ENCODE measurements around the gene IMP3.
"Not testable (repeated sequence)": the region's sequence is repeated elsewhere in the genome, so short reads cannot be mapped to it uniquely, and the experiment has no call there.

DNA sequence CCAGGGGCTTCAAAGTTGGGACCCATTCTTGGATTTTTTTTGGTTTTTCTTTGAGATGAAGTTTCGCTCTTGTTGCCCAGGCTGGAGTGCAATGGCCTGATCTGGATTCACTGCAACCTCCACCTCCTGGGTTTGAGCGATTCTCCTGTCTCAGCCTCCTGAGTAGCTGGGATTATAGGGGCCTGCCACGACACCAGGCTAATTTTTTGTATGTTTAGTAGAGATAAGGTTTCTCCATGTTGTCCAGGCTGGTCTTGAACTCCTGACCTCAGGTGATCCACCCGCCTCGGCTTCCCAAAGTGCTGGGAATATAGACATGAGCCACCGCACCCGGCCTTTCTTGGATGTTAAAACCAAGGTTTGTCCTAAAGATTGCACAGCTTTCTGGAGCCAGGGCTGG is 6.1 kb downstream of the IMP3 start:
- TF ChIP-seq POLR2A (IDR thresholded peaks at IDR 0.05) = not testable (repeated sequence)
- TF ChIP-seq, protein P1, sequence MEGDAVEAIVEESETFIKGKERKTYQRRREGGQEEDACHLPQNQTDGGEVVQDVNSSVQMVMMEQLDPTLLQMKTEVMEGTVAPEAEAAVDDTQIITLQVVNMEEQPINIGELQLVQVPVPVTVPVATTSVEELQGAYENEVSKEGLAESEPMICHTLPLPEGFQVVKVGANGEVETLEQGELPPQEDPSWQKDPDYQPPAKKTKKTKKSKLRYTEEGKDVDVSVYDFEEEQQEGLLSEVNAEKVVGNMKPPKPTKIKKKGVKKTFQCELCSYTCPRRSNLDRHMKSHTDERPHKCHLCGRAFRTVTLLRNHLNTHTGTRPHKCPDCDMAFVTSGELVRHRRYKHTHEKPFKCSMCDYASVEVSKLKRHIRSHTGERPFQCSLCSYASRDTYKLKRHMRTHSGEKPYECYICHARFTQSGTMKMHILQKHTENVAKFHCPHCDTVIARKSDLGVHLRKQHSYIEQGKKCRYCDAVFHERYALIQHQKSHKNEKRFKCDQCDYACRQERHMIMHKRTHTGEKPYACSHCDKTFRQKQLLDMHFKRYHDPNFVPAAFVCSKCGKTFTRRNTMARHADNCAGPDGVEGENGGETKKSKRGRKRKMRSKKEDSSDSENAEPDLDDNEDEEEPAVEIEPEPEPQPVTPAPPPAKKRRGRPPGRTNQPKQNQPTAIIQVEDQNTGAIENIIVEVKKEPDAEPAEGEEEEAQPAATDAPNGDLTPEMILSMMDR (IDR thresholded peaks at IDR 0.05) = not testable (repeated sequence)
